ENCODE measurements around the gene ATG10.

GRCh38 chr5:82151204-82151603 is 179.4 kb downstream of the ATG10 start:
- TF ChIP-seq CTCF (IDR thresholded peaks at IDR 0.05; ENCODE audit: borderline replicate concordance, extremely low read depth, low read length, poor library complexity, severe bottlenecking), result no peak
- no peak for TF ChIP-seq EZH2 (IDR thresholded peaks at IDR 0.05; ENCODE audit: borderline replicate concordance, low read depth, low read length, severe bottlenecking)
